ENCODE data around the gene PNMA1. TPM values are rescaled to one million over a fixed set of nuclear protein-coding genes. Genes with fewer than 3 reads are reported as not detected.

Gene PNMA1
- total and polyA plus RNA-seq, 2 donors (not counting 1 experiment from before 2014, with no cell fraction given): 9.5 to 31.6 TPM

- Histone ChIP-seq H3K27ac (ENCODE audit: low read length in 2 of 2) (no peak overlapping the region), H3K27me3 (replicated peaks in 1 of 4; ENCODE audit: control extremely low read depth in 1 of 4, control insufficient read depth in 3 of 4, insufficient read depth in 4 of 4, low read length in 3 of 4) (no peaks in the 10 kb centered on the region), H3K4me1 (ENCODE audit: control insufficient read depth in 2 of 2, insufficient read depth in 2 of 2, low read length in 2 of 2) (no peaks in the 10 kb centered on the region), H3K4me3 (ENCODE audit: control extremely low read depth in 1 of 5, extremely low read depth in 1 of 5, insufficient read depth in 1 of 5, low read depth in 2 of 5, low read length in 4 of 5) (no peak overlapping the region), H3K9ac (ENCODE audit: low read length) (no peak overlapping the region), H3K9me3 (ENCODE audit: control extremely low read depth in 1 of 3, control insufficient read depth in 2 of 3, insufficient read depth in 1 of 3, low read length in 2 of 3) (no peaks in the 10 kb centered on the region), H3K4me2 (replicated peaks; ENCODE audit: low read depth, low read length, poor library complexity, severe bottlenecking) (no peak overlapping the region), H4K20me1 (ENCODE audit: control insufficient read depth, insufficient read depth, low read length, poor library complexity, severe bottlenecking) (no peaks in the 10 kb centered on the region), H2AFZ (ENCODE audit: insufficient read depth, low read depth, low read length, poor library complexity, severe bottlenecking) (no peak overlapping the region), H3K79me2 (ENCODE audit: control insufficient read depth, insufficient read depth, low read length) (no peaks in the 10 kb centered on the region), H3K36me3 (replicated peaks in 1 of 2; ENCODE audit: control extremely low read depth in 1 of 2, control insufficient read depth in 1 of 2, extremely low read depth in 1 of 2, insufficient read depth in 2 of 2, low read length in 1 of 2) (no peaks in the 10 kb centered on the region)
- no CpG with 5 or more reads among the region's 2 CpGs for WGBS (ENCODE audit: insufficient coverage)
- ChIA-PET CTCF (no interaction called here), POLR2A (no interaction called here)
- Mint-ChIP-seq H3K4me1 (no peaks in the 10 kb centered on the region), H3K4me3 (no peak overlapping the region), H3K27ac (no peak overlapping the region), H3K27me3 (no peaks in the 10 kb centered on the region), H3K9me3 (ENCODE audit: insufficient read depth) (no peaks in the 10 kb centered on the region)
- intact Hi-C loops (cut with micrococcal nuclease): no loop called here
- ATAC-seq (ENCODE audit: low read depth) (no peak), DNase-seq (no peak)
- TF ChIP-seq CTCF (IDR thresholded peaks at IDR 0.05): no peak
- TF ChIP-seq EZH2 (IDR thresholded peaks at IDR 0.05; ENCODE audit: borderline replicate concordance, insufficient read depth, low read depth, low read length, poor library complexity, severe bottlenecking): no peak
Measured at GRCh38 chr14:73661872-73662271, 52.3 kb downstream of the PNMA1 start.

Small RNA genes lying within 50 kb of the gene (small RNA-seq; reads per million reads assigned to genes)
- gene MIR4505 (ENCODE audit: insufficient read length, low read depth, low replicate concordance): not detected

Other genes with a start within 250 kb of the PNMA1 start
- gene RIOX1, start 223.5 kb downstream of the PNMA1 start, total RNA-seq: 22.6 and 26.2 TPM in 2 replicates
- 5.7 and 8.9 TPM in 2 replicates for gene RIOX1, start 223.5 kb downstream of the PNMA1 start, polyA plus RNA-seq
- 2.1 and 2.9 TPM in 2 replicates for gene ACOT1, start 177.2 kb downstream of the PNMA1 start, total RNA-seq
- 1.6 and 2.6 TPM in 2 replicates for gene ACOT1, start 177.2 kb downstream of the PNMA1 start, polyA plus RNA-seq
- gene HEATR4, start 155.4 kb downstream of the PNMA1 start, total RNA-seq: not detected in 2 replicates
- gene HEATR4, start 155.4 kb downstream of the PNMA1 start, polyA plus RNA-seq: not detected in 2 replicates
- gene ACOT2, start 145.2 kb downstream of the PNMA1 start, total RNA-seq: 6.9 and 8.3 TPM in 2 replicates
- gene ACOT2, start 145.2 kb downstream of the PNMA1 start, polyA plus RNA-seq: 17.7 TPM in 2 replicates
- 0.42 and 0.83 TPM in 2 replicates for gene ACOT4, start 122.5 kb downstream of the PNMA1 start, total RNA-seq
- 0.12 and 0.19 TPM in 2 replicates for gene ACOT4, start 122.5 kb downstream of the PNMA1 start, polyA plus RNA-seq
- not detected in 2 replicates for gene ACOT6, start 101.9 kb downstream of the PNMA1 start, total RNA-seq
- gene ACOT6, start 101.9 kb downstream of the PNMA1 start, polyA plus RNA-seq: not detected in 2 replicates
- 6.3 and 10.7 TPM in 2 replicates for gene DNAL1, start 69.4 kb downstream of the PNMA1 start, total RNA-seq
- 2.0 and 2.5 TPM in 2 replicates for gene DNAL1, start 69.4 kb downstream of the PNMA1 start, polyA plus RNA-seq
- 4.2 and 4.5 TPM in 2 replicates for gene PTGR2, start 137.4 kb upstream of the PNMA1 start, total RNA-seq
- gene PTGR2, start 137.4 kb upstream of the PNMA1 start, polyA plus RNA-seq: 1.2 and 1.4 TPM in 2 replicates
- gene ZNF410, start 172.5 kb upstream of the PNMA1 start, total RNA-seq: 58.3 and 69.0 TPM in 2 replicates
- gene ZNF410, start 172.5 kb upstream of the PNMA1 start, polyA plus RNA-seq: 18.9 and 26.2 TPM in 2 replicates
- 5.9 and 6.4 TPM in 2 replicates for gene FAM161B, start 235.7 kb upstream of the PNMA1 start, total RNA-seq
- 1.6 and 1.7 TPM in 2 replicates for gene FAM161B, start 235.7 kb upstream of the PNMA1 start, polyA plus RNA-seq
- gene COQ6, start 235.9 kb upstream of the PNMA1 start, total RNA-seq: 34.1 and 38.2 TPM in 2 replicates
- gene COQ6, start 235.9 kb upstream of the PNMA1 start, polyA plus RNA-seq: 38.0 and 38.4 TPM in 2 replicates